HEK293T (cell line): ENCODE results near the gene FBXO45.
"Not testable (repeated sequence)": the region's sequence is repeated elsewhere in the genome, so short reads cannot be mapped to it uniquely, and the experiment has no call there.

Experiments
- CTCF ChIA-PET: fragments of 350-600 bp; formaldehyde crosslinking; extraction: SDS; loops from one replicate; lab custom pipeline; 2021; ENCODE audit warnings: antibody characterized with exemption, inconsistent platforms; lab: Yijun Ruan, JAX
- POLR2A ChIA-PET: fragments of 350-600 bp; formaldehyde crosslinking; extraction: SDS; loops from one replicate; lab custom pipeline; 2020; ENCODE audit warnings: antibody characterized with exemption, inconsistent platforms; lab: Yijun Ruan, JAX
- DNase-seq: peaks from one replicate; pipeline ENCODE4 v3.0.0; 2012; ENCODE audit warnings: mixed read lengths; ENCODE audit errors: extremely low spot score
- ARNT ChIP-seq: fragments of 450-650 bp; IDR thresholded peaks from 2 replicates; pipeline ENCODE4 v1.6.1; 2017; ENCODE audit warnings: mild to moderate bottlenecking
- BHLHE40 ChIP-seq: fragments of 450-650 bp; IDR thresholded peaks from 2 replicates; pipeline ENCODE4 v1.6.1; 2016; ENCODE audit warnings: mild to moderate bottlenecking, moderate library complexity, borderline replicate concordance
- CTBP1 ChIP-seq: fragments of 450-650 bp; IDR thresholded peaks from 2 replicates; pipeline ENCODE4 v1.6.1; 2016; ENCODE audit warnings: borderline replicate concordance
- ELF4 ChIP-seq: fragments of 450-650 bp; IDR thresholded peaks from 2 replicates; pipeline ENCODE4 v1.6.1; 2017; ENCODE audit warnings: antibody characterized with exemption
- FOXA1 ChIP-seq: fragments of 450-650 bp; IDR thresholded peaks from 2 replicates; pipeline ENCODE4 v1.6.1; 2016; ENCODE audit warnings: mild to moderate bottlenecking
- FOXK2 ChIP-seq: fragments of 450-650 bp; IDR thresholded peaks from 2 replicates; pipeline ENCODE4 v1.6.1; 2016; ENCODE audit warnings: mild to moderate bottlenecking
- FOXM1 ChIP-seq: fragments of 450-650 bp; IDR thresholded peaks from 2 replicates; pipeline ENCODE4 v1.6.1; 2017; ENCODE audit warnings: mild to moderate bottlenecking, borderline replicate concordance
- HDGF ChIP-seq: fragments of 450-650 bp; IDR thresholded peaks from 2 replicates; pipeline ENCODE4 v1.6.1; 2017; ENCODE audit warnings: antibody characterized with exemption, borderline replicate concordance
- L3MBTL2 ChIP-seq: fragments of 450-650 bp; conservative IDR thresholded peaks from 2 replicates; pipeline ENCODE4 v1.6.1; 2016; ENCODE audit warnings: mild to moderate bottlenecking
- LEF1 ChIP-seq: fragments of 450-650 bp; IDR thresholded peaks from 2 replicates; pipeline ENCODE4 v1.6.1; 2017; ENCODE audit warnings: mild to moderate bottlenecking, borderline replicate concordance
- NFRKB ChIP-seq: fragments of 450-650 bp; IDR thresholded peaks from 2 replicates; pipeline ENCODE4 v1.6.1; 2016; ENCODE audit warnings: mild to moderate bottlenecking, moderate library complexity
- SP1 ChIP-seq: fragments of 450-650 bp; IDR thresholded peaks from 2 replicates; pipeline ENCODE4 v1.6.1; 2017
- SUZ12 ChIP-seq: fragments of 450-650 bp; IDR thresholded peaks from 2 replicates; pipeline ENCODE4 v1.6.1; 2016; ENCODE audit warnings: mild to moderate bottlenecking
- TARDBP ChIP-seq: fragments of 450-650 bp; IDR thresholded peaks from 2 replicates; pipeline ENCODE4 v1.6.1; 2016
- ZNF384 ChIP-seq: fragments of 450-650 bp; IDR thresholded peaks from 2 replicates; pipeline ENCODE4 v1.6.1; 2016
- TF ChIP-seq, protein P1 (sequence below): fragments of 450-650 bp; IDR thresholded peaks from 2 replicates; pipeline ENCODE4 v1.6.1; 2016

Gene FBXO45

DNA sequence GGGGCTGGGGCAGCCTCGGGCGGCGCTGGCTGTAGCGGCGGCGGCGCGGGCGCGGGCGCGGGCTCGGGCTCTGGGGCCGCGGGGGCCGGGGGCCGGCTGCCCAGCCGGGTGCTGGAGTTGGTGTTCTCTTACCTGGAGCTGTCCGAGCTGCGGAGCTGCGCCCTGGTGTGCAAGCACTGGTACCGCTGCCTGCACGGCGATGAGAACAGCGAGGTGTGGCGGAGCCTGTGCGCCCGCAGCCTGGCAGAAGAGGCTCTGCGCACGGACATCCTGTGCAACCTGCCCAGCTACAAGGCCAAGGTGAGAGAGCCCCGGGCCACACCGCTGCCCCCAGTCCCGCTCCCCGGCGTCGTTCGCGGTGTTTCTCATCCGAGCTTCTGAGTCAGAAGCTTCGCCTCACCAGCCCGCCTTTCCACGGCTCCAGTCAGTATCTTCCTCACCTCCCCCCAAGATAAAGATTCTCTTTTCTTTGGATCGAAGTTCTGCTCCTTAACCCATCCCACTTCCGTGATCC, 600 bp downstream of the FBXO45 start:
- DNase-seq: peak; percentile 32
- ChIA-PET CTCF (no interaction called here), POLR2A (interaction anchor here (0.5 to 2.1 kb wide), 9 partner anchors 10 to 490 kb away, joined by 3 to 8 read pairs (median 3); partner anchors contain the start of gene NCBP2)
- TF ChIP-seq SUZ12 (no peak), L3MBTL2 (no peak), ELF4 (no peak), FOXM1 (no peak), CTBP1 (no peak), LEF1 (no peak), ZNF384 (no peak), NFRKB (no peak), HDGF (no peak)
- TF ChIP-seq, protein P1, sequence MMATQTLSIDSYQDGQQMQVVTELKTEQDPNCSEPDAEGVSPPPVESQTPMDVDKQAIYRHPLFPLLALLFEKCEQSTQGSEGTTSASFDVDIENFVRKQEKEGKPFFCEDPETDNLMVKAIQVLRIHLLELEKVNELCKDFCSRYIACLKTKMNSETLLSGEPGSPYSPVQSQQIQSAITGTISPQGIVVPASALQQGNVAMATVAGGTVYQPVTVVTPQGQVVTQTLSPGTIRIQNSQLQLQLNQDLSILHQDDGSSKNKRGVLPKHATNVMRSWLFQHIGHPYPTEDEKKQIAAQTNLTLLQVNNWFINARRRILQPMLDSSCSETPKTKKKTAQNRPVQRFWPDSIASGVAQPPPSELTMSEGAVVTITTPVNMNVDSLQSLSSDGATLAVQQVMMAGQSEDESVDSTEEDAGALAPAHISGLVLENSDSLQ: no peak

DNA sequence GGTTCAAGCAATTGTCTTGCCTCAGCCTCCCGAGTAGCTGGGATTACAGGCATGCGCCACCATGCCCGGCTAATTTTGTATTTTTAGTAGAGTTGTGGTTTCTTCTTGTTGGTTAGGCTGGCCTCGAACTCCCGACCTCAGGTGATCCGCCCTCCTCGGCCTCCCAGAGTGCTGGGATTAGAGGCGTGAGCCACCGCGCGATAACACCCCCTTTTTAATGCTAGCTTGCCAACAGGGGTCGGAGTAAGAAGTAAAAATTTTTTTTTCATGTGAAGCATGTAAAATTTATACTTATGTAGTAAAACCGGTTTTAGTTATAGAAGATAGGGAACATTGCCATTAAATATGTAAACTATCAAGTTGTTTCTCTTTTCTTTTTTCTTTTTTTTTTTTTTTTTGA, 1.9 kb downstream of the FBXO45 start:
- POLR2A ChIA-PET, CTCF ChIA-PET, DNase-seq: not testable (repeated sequence)

DNA sequence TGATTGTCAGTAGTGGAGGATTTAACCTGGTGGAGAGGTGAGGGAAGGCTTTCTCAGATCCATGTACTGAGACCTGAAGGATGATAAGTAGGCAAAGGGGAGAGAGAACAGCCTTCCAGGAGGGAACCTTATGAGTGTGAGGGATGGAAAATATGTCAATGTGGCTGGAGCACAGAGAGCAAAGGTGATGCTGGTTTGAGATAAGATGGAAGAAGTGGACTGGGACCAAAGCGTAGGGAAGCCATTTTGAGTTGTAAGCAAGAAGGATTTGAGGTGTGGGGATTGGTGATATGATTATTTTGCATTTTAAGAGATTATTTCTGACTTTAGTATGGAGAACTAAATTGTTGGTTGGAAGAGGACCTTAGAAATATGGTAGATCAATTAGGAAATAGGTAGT, 3.9 kb downstream of the FBXO45 start:
- POLR2A ChIA-PET: no interaction called here
- TF ChIP-seq CTBP1 (no peak), FOXA1 (no peak), SP1 (no peak)
- CTCF ChIA-PET: no interaction called here
- DNase-seq: no peak

DNA sequence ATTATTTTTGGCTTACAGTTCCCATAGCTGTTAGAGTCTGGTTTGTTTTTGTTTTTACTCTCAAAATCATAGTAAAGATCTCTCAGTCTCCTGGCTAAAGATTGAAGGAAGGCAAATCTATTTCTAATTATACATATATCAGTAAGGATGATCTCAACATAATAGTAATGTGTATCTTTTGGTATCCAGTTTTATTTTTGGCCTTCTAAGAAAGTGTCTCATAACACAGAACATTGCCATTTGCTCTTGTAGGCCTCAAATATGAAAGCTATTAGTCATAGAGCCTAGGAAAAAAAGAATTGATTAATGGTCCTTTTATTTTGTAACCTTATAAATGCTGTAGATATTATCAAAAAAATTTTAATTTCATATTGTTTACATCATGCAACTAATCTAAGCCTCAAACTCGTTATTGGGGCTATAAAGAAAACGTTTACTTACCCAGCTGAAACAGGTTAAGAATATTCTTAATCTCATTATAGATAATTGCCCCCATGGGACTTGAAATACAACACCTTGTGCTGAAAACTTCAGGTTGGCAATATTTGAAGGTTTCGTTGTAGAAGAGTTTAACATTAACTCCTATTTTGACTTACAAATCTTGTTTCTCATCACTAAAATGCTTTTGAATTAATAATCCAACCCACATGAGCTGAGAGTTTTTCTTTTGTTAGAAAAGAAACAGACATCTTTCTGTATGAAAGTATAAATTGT, 16.7 kb downstream of the FBXO45 start:
- TF ChIP-seq ARNT: no peak
- no peak for TF ChIP-seq FOXM1
- no peak for TF ChIP-seq BHLHE40
- TF ChIP-seq ELF4: no peak
- no peak for TF ChIP-seq L3MBTL2
- no peak for TF ChIP-seq FOXA1
- no peak for TF ChIP-seq CTBP1
- TF ChIP-seq HDGF: no peak
- TF ChIP-seq SP1: no peak
- DNase-seq: no peak
- ChIA-PET CTCF (no interaction called here), POLR2A (interaction anchor here (1.4 kb wide), 1 partner anchor 14 kb away, joined by 4 read pairs; no protein-coding TSS in a partner anchor)

DNA sequence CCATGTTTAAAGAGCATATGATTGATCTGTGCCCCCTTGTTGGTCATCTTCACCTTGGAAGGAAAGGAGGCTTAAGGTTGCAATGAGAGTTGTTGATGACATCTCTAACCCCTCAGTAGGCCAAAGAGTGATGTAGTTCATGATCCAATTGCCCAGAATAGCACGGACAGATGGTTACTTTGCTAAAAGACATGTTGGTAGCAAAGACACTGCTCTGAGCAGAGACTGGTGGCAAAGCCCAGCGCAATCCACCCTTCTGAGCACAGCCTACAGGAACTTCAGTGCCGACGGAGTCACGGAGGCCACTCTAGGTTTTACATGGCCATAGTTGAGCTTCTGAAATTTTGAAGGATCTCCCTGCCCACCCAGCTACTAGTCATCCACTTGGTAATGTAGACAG, 21.8 kb downstream of the FBXO45 start:
- POLR2A ChIA-PET: no interaction called here
- CTCF ChIA-PET: interaction anchor here (1.1 kb wide), 1 partner anchor 87 kb away, joined by 3 read pairs; no protein-coding TSS in a partner anchor
- no peak for TF ChIP-seq TARDBP
- TF ChIP-seq, protein P1: no peak
- no peak for TF ChIP-seq L3MBTL2
- TF ChIP-seq SP1: no peak
- no peak for TF ChIP-seq FOXK2
- TF ChIP-seq FOXA1: no peak
- TF ChIP-seq BHLHE40: no peak
- TF ChIP-seq FOXM1: no peak
- TF ChIP-seq NFRKB: no peak
- no peak for TF ChIP-seq LEF1
- no peak for TF ChIP-seq CTBP1
- TF ChIP-seq ZNF384: no peak
- no peak for TF ChIP-seq ARNT
- TF ChIP-seq HDGF: no peak
- TF ChIP-seq SUZ12: no peak
- TF ChIP-seq ELF4: no peak
- no peak for DNase-seq

DNA sequence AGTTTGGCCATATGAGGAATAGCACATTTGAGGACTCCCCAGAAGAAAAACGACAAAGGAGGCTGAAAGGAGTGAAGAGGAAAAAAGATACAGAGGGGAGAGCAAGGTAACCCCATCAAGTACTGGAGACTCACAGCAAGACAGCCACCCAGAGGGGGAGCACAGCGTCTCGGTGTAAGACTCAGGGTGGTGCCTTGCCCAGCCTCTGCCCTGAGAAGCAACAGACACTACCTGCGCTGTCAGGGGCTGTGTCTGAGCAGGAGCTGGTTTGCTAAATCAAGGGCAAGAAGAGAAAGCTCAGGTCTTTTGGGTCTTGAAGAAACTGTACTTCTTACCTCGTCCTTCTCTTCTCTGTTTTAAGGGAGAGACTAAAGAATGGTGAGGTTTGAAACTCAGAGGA, 27.9 kb downstream of the FBXO45 start:
- TF ChIP-seq SP1: no peak
- ChIA-PET POLR2A (interaction anchor here (0.9 kb wide), 1 partner anchor 35 kb away, joined by 4 read pairs; no protein-coding TSS in a partner anchor), CTCF (interaction anchor here (1.2 kb wide), 1 partner anchor 13 kb away, joined by 5 read pairs; no protein-coding TSS in a partner anchor)
- no peak for DNase-seq

DNA sequence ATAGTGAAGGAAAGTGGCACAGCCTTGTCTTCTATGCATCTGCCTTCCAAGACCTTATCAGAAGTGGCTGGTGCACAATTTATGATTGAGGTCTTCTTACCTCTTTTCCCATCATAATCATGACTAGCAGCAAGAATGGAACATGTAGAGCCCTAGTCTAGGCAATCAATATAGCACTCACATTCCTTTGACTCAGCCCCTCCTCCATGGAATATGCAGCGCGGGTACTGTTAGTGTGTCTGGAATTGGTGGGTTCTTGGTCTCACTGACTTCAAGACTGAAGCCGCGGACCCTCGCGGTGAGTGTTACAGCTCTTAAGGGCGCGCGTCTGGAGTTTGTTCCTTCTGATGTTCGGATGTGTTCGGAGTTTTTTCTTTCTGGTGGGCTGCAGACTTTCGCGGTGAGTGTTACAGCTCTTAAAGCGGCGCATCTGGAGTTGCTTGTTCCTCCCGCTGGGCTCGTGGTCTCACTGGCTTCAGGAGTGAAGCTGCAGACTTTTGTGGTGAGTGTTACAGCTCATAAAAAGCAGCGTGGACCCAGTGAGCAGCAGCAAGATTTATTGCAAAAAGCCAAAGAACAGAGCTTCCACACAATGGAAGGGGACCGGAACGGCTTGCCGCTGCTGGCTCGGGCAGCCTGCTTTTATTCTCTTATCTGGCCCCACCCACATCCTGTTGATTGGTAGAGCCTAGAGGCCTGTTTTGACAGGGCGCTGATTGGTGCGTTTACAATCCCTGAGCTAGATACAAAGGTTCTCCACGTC, 29.7 kb downstream of the FBXO45 start:
- POLR2A ChIA-PET, DNase-seq: not testable (repeated sequence)
- CTCF ChIA-PET: interaction anchor here (0.5 kb wide), 1 partner anchor 15 kb away, joined by 5 read pairs; no protein-coding TSS in a partner anchor
